Esophagus squamous epithelium (tissue), 5 donors: ENCODE measurements around the gene CSNK2A2. TPM values are rescaled to one million over a fixed set of nuclear protein-coding genes. Genes with fewer than 3 reads are reported as not detected.

Experiments used
- DNase-seq: peaks from one replicate; lab custom pipeline; 2025; lab: John Stamatoyannopoulos, UW
- H3K27ac ChIP-seq, 4 donors: fragments of 200-600 bp; sonication (generic); one replicate each; pipeline ENCODE4 v1.5.1; 2016 to 2019; ENCODE audit warnings: mild to moderate bottlenecking in 1 of 4
- H3K27me3 ChIP-seq, 4 donors: fragments of 200-600 bp; sonication (generic); 1 replicate in 3 of 4; 2 replicates in 1 of 4; pipeline versions ENCODE4 v1.5.1 to v1.6.0; 2017 to 2021; ENCODE audit warnings: antibody characterized with exemption in 1 of 4
- H3K36me3 ChIP-seq, 3 donors: fragments of 200-600 bp; sonication (generic); one replicate each; pipeline ENCODE4 v1.5.1; 2016 to 2019
- H3K4me1 ChIP-seq, 3 donors: fragments of 200-600 bp; sonication (generic); one replicate each; pipeline ENCODE4 v1.5.1; 2017 to 2019
- H3K4me3 ChIP-seq, 4 donors: fragments of 200-600 bp; sonication (generic); 1 replicate in 3 of 4; 2 replicates in 1 of 4; pipeline ENCODE4 v1.5.1; 2016 to 2019; ENCODE audit warnings: mild to moderate bottlenecking in 2 of 4, moderate library complexity in 1 of 4
- H3K9me3 ChIP-seq, 3 donors: fragments of 200-600 bp; sonication (generic); one replicate each; pipeline ENCODE4 v1.5.1; 2016 to 2019
- CTCF ChIP-seq, 6 experiments: fragments of 450-650 bp in 4 of 6; fragments of 200-600 bp in 2 of 6; sonication (generic) in 2 of 6; IDR thresholded peaks; one replicate each; pipeline ENCODE4 v1.5.1; 2016 to 2019; ENCODE audit warnings: antibody characterized with exemption in 6 of 6, mild to moderate bottlenecking in 4 of 6, moderate library complexity in 4 of 6
- POLR2A ChIP-seq, 4 donors: fragments of 450-650 bp; IDR thresholded peaks; one replicate each; pipeline ENCODE4 v1.6.1; 2017; ENCODE audit warnings: antibody characterized with exemption in 4 of 4, mild to moderate bottlenecking in 4 of 4, moderate library complexity in 3 of 4
- WGBS, 2 donors: methylation state at CpG; one replicate each; pipeline ENCODE4 v1.1.5; 2018; 5-methylcytosine and 5-hydroxymethylcytosine counted together
- intact Hi-C: fragments of 100-400 bp; cut with DNase I; formaldehyde crosslinking; loops from one replicate; pipeline ENCODE4 v1.15.0; 2022
- total RNA-seq, 4 donors: library from RNA; depleted of rRNA; stranded (reverse); fragments of >200 nt; gene quantifications; one replicate each; pipeline ENCODE4 v1.1.0, GENCODE V29; 2016
- donor health status: DM: yes; HTN: yes; CAD: no.

CSNK2A2 gene
- total RNA-seq, 4 donors from 2014 or later = 22.3 to 32.8 (median 29.1) TPM

DNA sequence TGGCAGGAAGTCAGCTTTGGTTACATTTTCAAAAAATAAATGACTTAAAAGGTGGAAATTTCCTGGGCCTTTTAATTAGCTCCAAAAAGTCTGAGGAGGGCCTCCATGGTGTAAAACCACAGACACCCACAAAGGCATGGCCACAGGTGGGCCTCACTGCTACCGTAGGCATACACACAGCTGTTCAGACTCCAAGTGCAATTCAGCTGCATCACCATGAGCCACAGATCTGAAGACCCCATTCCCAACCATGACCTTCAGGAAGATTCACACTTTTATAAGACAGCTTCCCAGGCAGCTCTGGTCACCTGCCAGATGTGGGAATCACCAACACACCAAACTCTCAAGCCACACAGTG is 20.6 kb downstream of the CSNK2A2 start:
- TF ChIP-seq CTCF (IDR thresholded peaks at IDR 0.05) = no peak
- TF ChIP-seq POLR2A (IDR thresholded peaks at IDR 0.05) = no peak
- no peaks in the 10 kb centered on the region for H3K9me3 ChIP-seq
- H3K36me3 ChIP-seq = peaks cover 0 to 96% (median 4%) of the 10 kb centered on the region in 3 donors
- no peak for DNase-seq
- intact Hi-C loops = no loop called here
- H3K27me3 ChIP-seq = no peaks in the 10 kb centered on the region
- WGBS, 2 donors = 78 to 82% methylated on average over 1 of the region's 1 CpG
- H3K4me3 ChIP-seq = no peak overlapping the region
- no peaks in the 10 kb centered on the region for H3K4me1 ChIP-seq
- H3K27ac ChIP-seq = no peak overlapping the region

- H3K4me1 ChIP-seq = no peaks in the 10 kb centered on the region
- no peak overlapping the region for H3K27ac ChIP-seq
- 83 to 89% methylated on average over 5 of the region's 5 CpGs for WGBS, 2 donors
- DNase-seq = no peak
- no peaks in the 10 kb centered on the region for H3K9me3 ChIP-seq
- H3K4me3 ChIP-seq = no peak overlapping the region
- intact Hi-C loops = no loop called here
- H3K36me3 ChIP-seq = peaks cover 0 to 96% (median 4%) of the 10 kb centered on the region in 3 donors
- no peak for TF ChIP-seq CTCF (IDR thresholded peaks at IDR 0.05)
- no peaks in the 10 kb centered on the region for H3K27me3 ChIP-seq
Measured at GRCh38 chr16:58176608-58177352, 21.1 kb downstream of the CSNK2A2 start.

DNA sequence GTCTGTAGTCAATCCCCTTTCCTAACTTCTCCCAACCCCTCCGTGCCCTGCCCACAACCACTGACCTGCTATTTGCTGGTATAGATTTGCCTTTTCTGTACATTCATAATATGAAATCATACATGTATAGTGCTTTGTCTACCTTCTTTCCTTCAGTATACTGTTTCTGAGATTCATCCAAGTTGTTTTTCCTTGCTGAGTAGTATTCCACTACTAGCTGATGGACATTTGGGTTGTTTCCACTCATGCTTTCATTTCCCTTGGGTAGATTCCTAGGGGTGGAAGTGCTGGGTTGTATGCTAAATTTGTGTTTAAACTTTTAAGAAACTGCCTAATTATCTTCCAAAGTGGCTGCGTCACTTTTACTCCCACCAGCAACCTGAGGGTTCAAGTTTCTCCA is 27.7 kb downstream of the CSNK2A2 start:
- Histone ChIP-seq H3K9me3 (no peaks in the 10 kb centered on the region), H3K27me3 (no peaks in the 10 kb centered on the region), H3K4me1 (no peaks in the 10 kb centered on the region), H3K36me3 (peaks cover 10 to 99% (median 48%) of the 10 kb centered on the region in 3 donors), H3K27ac (no peak overlapping the region), H3K4me3 (no peak overlapping the region)
- DNase-seq = no peak
- intact Hi-C loops = no loop called here
- WGBS, 2 donors = 98% methylated on average over 2 of the region's 2 CpGs
- no peak for TF ChIP-seq CTCF (IDR thresholded peaks at IDR 0.05)
- no peak for TF ChIP-seq POLR2A (IDR thresholded peaks at IDR 0.05)

DNA sequence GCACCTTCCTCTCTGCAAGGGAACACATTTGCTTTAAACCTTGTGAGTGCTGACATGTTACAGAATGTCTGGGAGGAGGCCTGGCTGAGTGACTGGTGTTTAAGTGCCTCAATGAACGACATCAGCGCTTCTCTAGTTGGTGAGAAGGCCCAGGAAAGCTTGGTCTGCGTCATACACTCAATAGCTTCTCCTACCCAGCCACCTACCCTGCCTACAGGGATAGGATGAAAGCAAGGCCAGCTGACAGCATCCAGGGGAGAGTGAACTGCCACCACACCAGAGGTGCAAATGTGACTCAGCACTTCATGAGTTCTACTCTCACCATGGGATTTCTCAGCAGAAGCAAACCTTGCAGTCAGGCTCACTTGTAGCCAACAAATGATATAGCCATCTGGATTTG is 37.1 kb downstream of the CSNK2A2 start:
- Histone ChIP-seq H3K27me3 (no peaks in the 10 kb centered on the region), H3K9me3 (no peaks in the 10 kb centered on the region), H3K4me1 (no peaks in the 10 kb centered on the region), H3K4me3 (no peak overlapping the region), H3K27ac (no peak overlapping the region), H3K36me3 (peaks cover 18 to 90% (median 34%) of the 10 kb centered on the region in 3 donors)
- DNase-seq = no peak
- no CpG with 5 or more reads among the region's 3 CpGs for WGBS, 2 donors
- TF ChIP-seq CTCF (IDR thresholded peaks at IDR 0.05) (no peak), POLR2A (IDR thresholded peaks at IDR 0.05) (no peak)
- intact Hi-C loops = no loop called here

DNA sequence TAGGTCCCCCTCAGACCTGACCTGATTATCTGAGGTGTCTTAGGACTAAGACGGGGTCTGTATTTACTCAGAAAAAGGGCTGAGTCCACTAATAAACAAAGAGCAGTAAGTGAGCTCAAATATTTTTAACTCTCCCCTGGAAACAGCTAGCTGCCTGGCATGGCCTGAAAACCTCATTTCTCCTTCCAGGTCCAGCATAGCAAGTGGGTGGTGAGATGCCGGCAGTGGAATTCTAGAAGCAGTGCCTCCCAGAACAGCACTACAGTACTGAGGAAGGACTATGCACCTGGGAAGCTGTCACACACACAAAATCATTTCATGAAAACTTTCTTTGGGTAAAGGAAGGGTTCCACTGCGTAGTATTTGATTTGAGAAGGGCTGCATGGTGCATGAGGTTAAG is 39.2 kb downstream of the CSNK2A2 start:
- no peaks in the 10 kb centered on the region for H3K4me1 ChIP-seq
- intact Hi-C loops = loop anchor here (10.0 kb wide), 1 partner anchor 604 kb away; no protein-coding TSS in a partner anchor
- 92 to 100% methylated on average over 1 to 2 of the region's 3 CpGs for WGBS, 2 donors
- no peak for DNase-seq
- TF ChIP-seq CTCF (IDR thresholded peaks at IDR 0.05) (no peak), POLR2A (IDR thresholded peaks at IDR 0.05) (no peak)
- H3K4me3 ChIP-seq = no peak overlapping the region
- no peak overlapping the region for H3K27ac ChIP-seq
- peaks cover 3 to 68% (median 17%) of the 10 kb centered on the region in 3 donors for H3K36me3 ChIP-seq
- no peaks in the 10 kb centered on the region for H3K27me3 ChIP-seq
- H3K9me3 ChIP-seq = no peaks in the 10 kb centered on the region
